ACC112 (cell line): ENCODE measurements around the gene STN1.

ENCODE experiments used
- H2AFZ ChIP-seq: fragments of 200-600 bp; sonication (generic); one replicate; pipeline ENCODE4 v1.6.0; 2017; ENCODE audit warnings: antibody characterized with exemption, low read length; ENCODE audit not compliant: unreplicated experiment
- H3K27ac ChIP-seq: fragments of 200-600 bp; sonication (generic); 2 replicates; pipeline ENCODE4 v1.5.1; 2014; ENCODE audit warnings: low read depth, mild to moderate bottlenecking, antibody characterized with exemption, low read length, moderate library complexity
- H3K27me3 ChIP-seq: fragments of 200-600 bp; sonication (generic); 2 replicates; pipeline ENCODE4 v1.6.1; 2014; ENCODE audit warnings: mild to moderate bottlenecking, antibody characterized with exemption, low read length, moderate library complexity, mixed read lengths; ENCODE audit not compliant: insufficient read depth
- H3K36me3 ChIP-seq: fragments of 200-600 bp; sonication (generic); 2 replicates; pipeline ENCODE4 v1.6.1; 2016; ENCODE audit warnings: mild to moderate bottlenecking, antibody characterized with exemption, low read length, moderate library complexity, mixed read lengths; ENCODE audit not compliant: insufficient read depth
- H3K4me1 ChIP-seq: fragments of 200-600 bp; sonication (generic); one replicate; pipeline ENCODE4 v1.6.1; 2016; ENCODE audit warnings: low read length, mixed read lengths; ENCODE audit not compliant: insufficient read depth, unreplicated experiment, control insufficient read depth
- H3K4me3 ChIP-seq: fragments of 200-600 bp; sonication (generic); 2 replicates; pipeline ENCODE4 v1.5.1; 2014; ENCODE audit warnings: mild to moderate bottlenecking, low read depth, low read length
- H3K79me2 ChIP-seq: fragments of 200-600 bp; sonication (generic); one replicate; pipeline ENCODE4 v1.6.0; 2016; ENCODE audit warnings: low read length; ENCODE audit not compliant: control insufficient read depth, unreplicated experiment, insufficient read depth

The STN1 gene

GRCh38 chr10:103853428-103854264 lies 64.3 kb downstream of the STN1 start:
- H3K79me2 ChIP-seq: no peaks in the 10 kb centered on the region
- peak overlapping the region; percentile 79; the same call in 1 of the 2 replicates for H3K4me3 ChIP-seq
- H3K36me3 ChIP-seq: no peaks in the 10 kb centered on the region
- H2AFZ ChIP-seq: no peak overlapping the region
- no peak overlapping the region for H3K27ac ChIP-seq
- H3K4me1 ChIP-seq: peaks cover 31% of the 10 kb centered on the region
- H3K27me3 ChIP-seq: no peaks in the 10 kb centered on the region

GRCh38 chr10:103852856-103853255 lies 65.1 kb downstream of the STN1 start:
- Histone ChIP-seq H3K4me1 (peaks cover 31% of the 10 kb centered on the region), H3K4me3 (no peak overlapping the region), H3K79me2 (no peaks in the 10 kb centered on the region), H3K27me3 (no peaks in the 10 kb centered on the region), H3K36me3 (no peaks in the 10 kb centered on the region), H2AFZ (no peak overlapping the region), H3K27ac (no peak overlapping the region)

GRCh38 chr10:103852189-103852711 lies 65.7 kb downstream of the STN1 start:
- Histone ChIP-seq H3K36me3 (no peaks in the 10 kb centered on the region), H3K27me3 (no peaks in the 10 kb centered on the region), H3K4me1 (peaks cover 31% of the 10 kb centered on the region), H3K4me3 (no peak overlapping the region), H2AFZ (no peak overlapping the region), H3K27ac (no peak overlapping the region), H3K79me2 (no peaks in the 10 kb centered on the region)

- Histone ChIP-seq H3K27ac (no peak overlapping the region), H3K4me1 (peaks cover 31% of the 10 kb centered on the region), H3K27me3 (no peaks in the 10 kb centered on the region), H2AFZ (no peak overlapping the region), H3K4me3 (no peak overlapping the region), H3K36me3 (no peaks in the 10 kb centered on the region), H3K79me2 (no peaks in the 10 kb centered on the region)
Measured at GRCh38 chr10:103851261-103851660, 66.7 kb downstream of the STN1 start.

- H3K79me2 ChIP-seq: no peaks in the 10 kb centered on the region
- no peaks in the 10 kb centered on the region for H3K36me3 ChIP-seq
- H3K27me3 ChIP-seq: no peaks in the 10 kb centered on the region
- peak overlapping the region; percentile 89 for H3K27ac ChIP-seq
- H3K4me1 ChIP-seq: peaks cover 31% of the 10 kb centered on the region
- H3K4me3 ChIP-seq: no peak overlapping the region
- no peak overlapping the region for H2AFZ ChIP-seq
Measured at GRCh38 chr10:103850572-103850895, 67.5 kb downstream of the STN1 start.

GRCh38 chr10:103849880-103850571 lies 68.0 kb downstream of the STN1 start:
- Histone ChIP-seq H3K36me3 (no peaks in the 10 kb centered on the region), H2AFZ (peak overlapping the region; percentile 63), H3K27ac (peak overlapping the region; percentile 89), H3K4me3 (peak overlapping the region; percentile 55), H3K27me3 (no peaks in the 10 kb centered on the region), H3K79me2 (no peaks in the 10 kb centered on the region), H3K4me1 (peaks cover 31% of the 10 kb centered on the region)

- H2AFZ ChIP-seq: peak overlapping the region; percentile 63
- H3K4me1 ChIP-seq: peaks cover 30% of the 10 kb centered on the region
- H3K36me3 ChIP-seq: no peaks in the 10 kb centered on the region
- peak overlapping the region; percentile 89 for H3K27ac ChIP-seq
- no peaks in the 10 kb centered on the region for H3K27me3 ChIP-seq
- H3K79me2 ChIP-seq: no peaks in the 10 kb centered on the region
- peak overlapping the region; percentile 55 for H3K4me3 ChIP-seq
Measured at GRCh38 chr10:103849212-103849877, 68.6 kb downstream of the STN1 start.

- Histone ChIP-seq H3K4me1 (peaks cover 26% of the 10 kb centered on the region), H3K4me3 (no peak overlapping the region), H3K27ac (no peak overlapping the region), H3K79me2 (no peaks in the 10 kb centered on the region), H3K36me3 (no peaks in the 10 kb centered on the region), H3K27me3 (no peaks in the 10 kb centered on the region), H2AFZ (no peak overlapping the region)
Measured at GRCh38 chr10:103847909-103848468, 70.0 kb downstream of the STN1 start.

- Histone ChIP-seq H2AFZ (no peak overlapping the region), H3K79me2 (no peaks in the 10 kb centered on the region), H3K27ac (no peak overlapping the region), H3K27me3 (no peaks in the 10 kb centered on the region), H3K36me3 (no peaks in the 10 kb centered on the region), H3K4me3 (no peak overlapping the region), H3K4me1 (peaks cover 25% of the 10 kb centered on the region)
Measured at GRCh38 chr10:103847346-103847745, 70.6 kb downstream of the STN1 start.

GRCh38 chr10:103845972-103846371 lies 72.0 kb downstream of the STN1 start:
- Histone ChIP-seq H3K4me3 (no peak overlapping the region), H3K27me3 (no peaks in the 10 kb centered on the region), H3K36me3 (no peaks in the 10 kb centered on the region), H2AFZ (no peak overlapping the region), H3K79me2 (no peaks in the 10 kb centered on the region), H3K4me1 (peaks cover 21% of the 10 kb centered on the region), H3K27ac (no peak overlapping the region)
